ENCODE data around the gene LRRC25. TPM values are rescaled to one million over a fixed set of nuclear protein-coding genes. Genes with fewer than 3 reads are reported as not detected.
"Not testable (repeated sequence)": the region's sequence is repeated elsewhere in the genome, so short reads cannot be mapped to it uniquely, and the experiment has no call there.

Gene LRRC25
- total RNA-seq, 1 donor from 2014 or later = not detected

GRCh38 chr19:18412610-18413239 is 15.3 kb upstream of the LRRC25 start:
- TF ChIP-seq, protein P1, sequence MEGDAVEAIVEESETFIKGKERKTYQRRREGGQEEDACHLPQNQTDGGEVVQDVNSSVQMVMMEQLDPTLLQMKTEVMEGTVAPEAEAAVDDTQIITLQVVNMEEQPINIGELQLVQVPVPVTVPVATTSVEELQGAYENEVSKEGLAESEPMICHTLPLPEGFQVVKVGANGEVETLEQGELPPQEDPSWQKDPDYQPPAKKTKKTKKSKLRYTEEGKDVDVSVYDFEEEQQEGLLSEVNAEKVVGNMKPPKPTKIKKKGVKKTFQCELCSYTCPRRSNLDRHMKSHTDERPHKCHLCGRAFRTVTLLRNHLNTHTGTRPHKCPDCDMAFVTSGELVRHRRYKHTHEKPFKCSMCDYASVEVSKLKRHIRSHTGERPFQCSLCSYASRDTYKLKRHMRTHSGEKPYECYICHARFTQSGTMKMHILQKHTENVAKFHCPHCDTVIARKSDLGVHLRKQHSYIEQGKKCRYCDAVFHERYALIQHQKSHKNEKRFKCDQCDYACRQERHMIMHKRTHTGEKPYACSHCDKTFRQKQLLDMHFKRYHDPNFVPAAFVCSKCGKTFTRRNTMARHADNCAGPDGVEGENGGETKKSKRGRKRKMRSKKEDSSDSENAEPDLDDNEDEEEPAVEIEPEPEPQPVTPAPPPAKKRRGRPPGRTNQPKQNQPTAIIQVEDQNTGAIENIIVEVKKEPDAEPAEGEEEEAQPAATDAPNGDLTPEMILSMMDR (IDR thresholded peaks at IDR 0.05; ENCODE audit: insufficient read depth, low read length, severe bottlenecking) = no peak
- Histone ChIP-seq H3K27me3 (ENCODE audit: control insufficient read depth, insufficient read depth, low read length) (no peaks in the 10 kb centered on the region), H3K4me3 (ENCODE audit: low read depth, low read length) (no peak overlapping the region), H3K36me3 (ENCODE audit: control insufficient read depth, insufficient read depth, low read length) (no peaks in the 10 kb centered on the region)
- DNase-seq (ENCODE audit: low read depth) = no peak
- no peak for FAIRE-seq

GRCh38 chr19:18408053-18408476 is 10.6 kb upstream of the LRRC25 start:
- Histone ChIP-seq H3K36me3 (ENCODE audit: control insufficient read depth, insufficient read depth, low read length) (no peaks in the 10 kb centered on the region), H3K4me3 (ENCODE audit: low read depth, low read length) (no peak overlapping the region), H3K27me3 (ENCODE audit: control insufficient read depth, insufficient read depth, low read length) (no peaks in the 10 kb centered on the region)
- TF ChIP-seq, protein P1 (IDR thresholded peaks at IDR 0.05; ENCODE audit: insufficient read depth, low read length, severe bottlenecking) = peak; percentile 47
- FAIRE-seq (no peak), DNase-seq (ENCODE audit: low read depth) (no peak)

DNA sequence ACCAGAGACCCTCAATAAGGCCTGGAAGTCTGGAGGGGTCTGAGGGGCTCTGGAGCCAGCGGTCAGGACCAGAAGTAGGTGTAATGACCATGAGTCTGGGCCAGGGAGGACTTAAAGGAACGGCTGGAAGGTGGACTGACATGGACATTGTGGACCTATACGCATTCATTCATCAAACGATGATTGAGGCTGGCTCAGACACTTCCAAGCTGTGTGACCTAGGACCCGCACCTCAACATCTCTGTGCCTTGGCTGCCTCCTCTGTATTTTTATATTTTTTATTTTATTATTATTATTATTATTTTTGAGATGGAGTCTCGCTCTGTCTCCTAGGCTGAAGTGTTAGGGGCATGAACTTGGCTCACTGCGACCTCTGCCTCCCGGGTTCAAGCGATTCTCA is 9.3 kb upstream of the LRRC25 start:
- no peaks in the 10 kb centered on the region for H3K36me3 ChIP-seq (ENCODE audit: control insufficient read depth, insufficient read depth, low read length)
- TF ChIP-seq, protein P1 (IDR thresholded peaks at IDR 0.05; ENCODE audit: insufficient read depth, low read length, severe bottlenecking) = no peak
- no peak for DNase-seq (ENCODE audit: low read depth)
- H3K27me3 ChIP-seq (ENCODE audit: control insufficient read depth, insufficient read depth, low read length) = no peaks in the 10 kb centered on the region
- H3K4me3 ChIP-seq (ENCODE audit: low read depth, low read length) = no peak overlapping the region
- FAIRE-seq = no peak

- not testable (repeated sequence) for H3K36me3 ChIP-seq (ENCODE audit: control insufficient read depth, insufficient read depth, low read length); H3K4me3 ChIP-seq (ENCODE audit: low read depth, low read length); FAIRE-seq; H3K27me3 ChIP-seq (ENCODE audit: control insufficient read depth, insufficient read depth, low read length); DNase-seq (ENCODE audit: low read depth)
Measured at GRCh38 chr19:18405754-18406153, 8.3 kb upstream of the LRRC25 start.

DNA sequence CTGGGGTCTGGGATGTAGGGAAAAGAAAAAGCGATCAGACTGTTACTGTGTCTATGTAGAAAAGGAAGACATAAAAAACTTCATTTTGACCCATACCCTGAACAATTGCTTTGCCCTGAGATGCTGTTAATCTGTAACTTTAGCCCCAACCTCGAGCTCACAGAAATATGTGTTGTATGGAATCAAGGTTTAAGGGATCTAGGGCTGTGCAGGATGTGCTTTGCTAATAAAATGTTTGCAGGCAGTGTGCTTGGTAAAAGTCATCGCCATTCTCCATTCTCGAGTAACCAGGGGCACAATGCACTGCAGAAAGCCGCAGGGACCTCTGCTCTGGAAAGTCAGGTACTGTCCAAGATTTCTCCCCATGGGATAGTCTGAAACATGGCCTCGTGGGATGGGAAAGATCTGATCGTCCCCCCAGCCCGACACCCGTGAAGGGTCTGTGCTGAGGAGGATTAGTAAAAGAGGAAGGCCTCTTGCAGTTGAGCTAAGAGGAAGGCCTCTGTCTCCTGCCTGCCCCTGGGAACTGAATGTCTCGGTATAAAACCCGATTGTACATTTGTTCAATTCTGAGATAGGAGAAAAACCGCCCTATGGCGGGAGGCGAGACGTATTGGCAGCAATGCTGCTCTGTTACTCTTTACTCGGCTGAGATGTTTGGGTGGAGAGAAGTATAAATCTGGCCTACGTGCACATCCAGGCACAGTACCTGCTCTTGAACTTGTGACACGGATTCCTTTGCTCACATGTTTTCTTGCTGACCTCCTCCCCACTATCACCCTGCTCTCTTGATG is 5.2 kb upstream of the LRRC25 start:
- not testable (repeated sequence) for H3K27me3 ChIP-seq (ENCODE audit: control insufficient read depth, insufficient read depth, low read length); H3K4me3 ChIP-seq (ENCODE audit: low read depth, low read length); FAIRE-seq; H3K36me3 ChIP-seq (ENCODE audit: control insufficient read depth, insufficient read depth, low read length); DNase-seq (ENCODE audit: low read depth)

- no peak overlapping the region for H3K4me3 ChIP-seq (ENCODE audit: low read depth, low read length)
- no peaks in the 10 kb centered on the region for H3K27me3 ChIP-seq (ENCODE audit: control insufficient read depth, insufficient read depth, low read length)
- peak; percentile 78 for DNase-seq (ENCODE audit: low read depth)
- no peak for FAIRE-seq
- no peaks in the 10 kb centered on the region for H3K36me3 ChIP-seq (ENCODE audit: control insufficient read depth, insufficient read depth, low read length)
- TF ChIP-seq, protein P1 (IDR thresholded peaks at IDR 0.05; ENCODE audit: insufficient read depth, low read length, severe bottlenecking) = peak; percentile 66
Measured at GRCh38 chr19:18401580-18402112, 4.2 kb upstream of the LRRC25 start.

All from bronchial epithelial cell (primary cell).